Measurements from ENCODE around the gene TSR3. TPM values are rescaled to one million over a fixed set of nuclear protein-coding genes. Genes with fewer than 3 reads are reported as not detected.

Gene TSR3
- total and polyA plus RNA-seq, 8 donors, result 9.3 to 441 (median 65.0) TPM

DNA sequence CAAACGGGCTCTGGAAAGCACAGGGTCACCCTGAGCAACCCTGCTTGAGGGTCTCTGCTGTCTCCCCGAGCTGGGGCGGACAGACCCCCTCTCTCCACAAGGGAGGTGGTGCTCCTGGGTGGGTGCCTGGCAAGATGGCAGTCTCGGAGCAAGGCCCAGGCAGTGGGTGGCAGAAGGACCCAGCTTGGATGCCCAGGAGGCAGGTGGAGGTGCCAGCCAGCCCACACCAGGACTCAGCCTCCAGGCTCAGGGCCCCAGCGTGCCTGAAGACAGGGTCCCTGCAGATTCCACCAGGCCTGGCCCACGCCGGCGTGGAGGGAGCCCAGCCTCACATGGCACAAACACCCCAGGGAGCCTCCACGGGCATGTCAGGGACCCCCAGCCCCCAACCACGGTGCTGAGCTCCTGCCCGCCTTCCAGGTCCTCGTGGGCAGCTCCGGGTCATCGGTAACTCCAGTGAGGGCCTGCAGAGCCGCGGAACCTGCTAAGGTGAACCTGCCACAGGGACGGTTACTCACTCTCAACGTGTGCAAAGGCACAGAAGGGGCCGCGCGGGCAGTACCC is 42.0 kb upstream of the TSR3 start:
- 95 to 97% (median 96%) methylated on average over 11 to 21 of the region's 21 CpGs for WGBS, 5 donors
- no peak for TF ChIP-seq EP300 (IDR thresholded peaks at IDR 0.05)
- TF ChIP-seq, protein P1, sequence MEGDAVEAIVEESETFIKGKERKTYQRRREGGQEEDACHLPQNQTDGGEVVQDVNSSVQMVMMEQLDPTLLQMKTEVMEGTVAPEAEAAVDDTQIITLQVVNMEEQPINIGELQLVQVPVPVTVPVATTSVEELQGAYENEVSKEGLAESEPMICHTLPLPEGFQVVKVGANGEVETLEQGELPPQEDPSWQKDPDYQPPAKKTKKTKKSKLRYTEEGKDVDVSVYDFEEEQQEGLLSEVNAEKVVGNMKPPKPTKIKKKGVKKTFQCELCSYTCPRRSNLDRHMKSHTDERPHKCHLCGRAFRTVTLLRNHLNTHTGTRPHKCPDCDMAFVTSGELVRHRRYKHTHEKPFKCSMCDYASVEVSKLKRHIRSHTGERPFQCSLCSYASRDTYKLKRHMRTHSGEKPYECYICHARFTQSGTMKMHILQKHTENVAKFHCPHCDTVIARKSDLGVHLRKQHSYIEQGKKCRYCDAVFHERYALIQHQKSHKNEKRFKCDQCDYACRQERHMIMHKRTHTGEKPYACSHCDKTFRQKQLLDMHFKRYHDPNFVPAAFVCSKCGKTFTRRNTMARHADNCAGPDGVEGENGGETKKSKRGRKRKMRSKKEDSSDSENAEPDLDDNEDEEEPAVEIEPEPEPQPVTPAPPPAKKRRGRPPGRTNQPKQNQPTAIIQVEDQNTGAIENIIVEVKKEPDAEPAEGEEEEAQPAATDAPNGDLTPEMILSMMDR (IDR thresholded peaks at IDR 0.05), result no peak
- H3K36me3 ChIP-seq, result peaks cover 63 to 93% (median 93%) of the 10 kb centered on the region in 4 donors

DNA sequence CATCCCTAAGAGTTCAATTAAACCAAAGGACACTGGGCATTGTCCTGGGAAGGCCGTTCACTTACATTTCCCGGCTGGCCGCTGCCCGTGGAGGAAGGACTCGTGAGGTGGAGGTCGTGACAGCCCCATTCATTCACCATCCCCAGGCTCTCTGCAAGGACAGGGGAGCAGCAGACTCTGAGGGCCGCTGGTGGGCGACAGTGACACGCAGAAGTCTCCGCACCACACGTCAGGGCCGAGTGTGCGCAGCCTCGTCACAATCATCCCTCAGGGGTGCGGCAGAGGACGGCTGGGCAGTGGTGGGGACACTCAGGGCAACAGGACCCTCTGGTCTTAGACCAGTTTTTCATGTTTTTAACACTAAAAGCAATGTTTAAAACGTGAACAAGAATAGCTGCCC is 41.1 kb upstream of the TSR3 start:
- no peaks in the 10 kb centered on the region for H3K27me3 ChIP-seq
- no peak for TF ChIP-seq EP300 (IDR thresholded peaks at IDR 0.05)
- no peak for TF ChIP-seq POLR2A (IDR thresholded peaks at IDR 0.05)
- TF ChIP-seq, protein P1 (IDR thresholded peaks at IDR 0.05), result no peak
- TF ChIP-seq POLR2AphosphoS5 (IDR thresholded peaks at IDR 0.05), result no peak
- intact Hi-C loops (cut with DNase I; ENCODE audit: low total_unique reads), result no loop called here
- DNase-seq, result no peak
- H3K9me3 ChIP-seq, result no peaks in the 10 kb centered on the region
- no peak overlapping the region for H3K4me3 ChIP-seq
- no peaks in the 10 kb centered on the region for H3K4me1 ChIP-seq
- peaks cover 64 to 93% (median 93%) of the 10 kb centered on the region in 4 donors for H3K36me3 ChIP-seq
- no peak overlapping the region for H3K27ac ChIP-seq
- 91 to 96% (median 93%) methylated on average over 17 of the region's 17 CpGs for WGBS, 5 donors

More for the DNA sequence above, 42.0 kb upstream of the TSR3 start:
- no peak for DNase-seq
- Histone ChIP-seq H3K4me3 (no peak overlapping the region), H3K4me1 (no peaks in the 10 kb centered on the region), H3K27me3 (no peaks in the 10 kb centered on the region), H3K27ac (no peak overlapping the region), H3K9me3 (no peaks in the 10 kb centered on the region)
- intact Hi-C loops (cut with DNase I; ENCODE audit: low total_unique reads), result no loop called here

DNA sequence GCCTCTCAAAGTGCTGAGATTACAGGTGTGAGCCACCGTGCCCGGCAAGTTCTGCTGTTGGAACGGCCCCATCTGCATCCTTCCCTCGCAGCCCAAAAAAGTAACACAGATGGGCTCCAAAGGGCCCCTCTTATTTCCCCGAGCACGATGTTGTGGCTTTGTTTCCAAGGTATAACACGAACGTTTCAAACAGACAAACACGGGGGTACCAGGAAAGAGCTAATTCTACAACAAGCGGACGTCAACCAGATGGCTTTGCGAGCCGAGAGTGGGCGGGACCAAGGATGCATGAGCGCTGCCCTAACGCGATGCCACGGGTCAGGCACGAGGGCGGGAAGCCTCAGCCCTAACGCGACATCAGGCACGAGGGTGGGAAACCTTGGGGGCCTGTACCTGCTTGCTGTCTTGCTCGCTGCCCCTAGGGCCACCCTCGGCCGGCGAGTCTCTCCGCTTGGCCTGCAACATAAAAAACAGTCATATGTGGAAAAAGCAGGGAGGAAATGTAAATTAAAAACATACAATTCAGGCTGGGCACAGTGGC is 38.6 kb upstream of the TSR3 start:
- Histone ChIP-seq H3K4me1 (no peaks in the 10 kb centered on the region), H3K9me3 (no peaks in the 10 kb centered on the region), H3K27ac (no peak overlapping the region), H3K36me3 (peaks cover 53 to 97% (median 95%) of the 10 kb centered on the region in 4 donors), H3K4me3 (no peak overlapping the region), H3K27me3 (no peaks in the 10 kb centered on the region)
- intact Hi-C loops (cut with DNase I; ENCODE audit: low total_unique reads), result no loop called here
- WGBS, 5 donors, result 85 to 88% (median 86%) methylated on average over 28 of the region's 28 CpGs
- DNase-seq, result no peak
- TF ChIP-seq POLR2A (IDR thresholded peaks at IDR 0.05) (no peak), EP300 (IDR thresholded peaks at IDR 0.05) (no peak), POLR2AphosphoS5 (IDR thresholded peaks at IDR 0.05) (no peak)
- TF ChIP-seq, protein P1 (IDR thresholded peaks at IDR 0.05), result no peak

DNA sequence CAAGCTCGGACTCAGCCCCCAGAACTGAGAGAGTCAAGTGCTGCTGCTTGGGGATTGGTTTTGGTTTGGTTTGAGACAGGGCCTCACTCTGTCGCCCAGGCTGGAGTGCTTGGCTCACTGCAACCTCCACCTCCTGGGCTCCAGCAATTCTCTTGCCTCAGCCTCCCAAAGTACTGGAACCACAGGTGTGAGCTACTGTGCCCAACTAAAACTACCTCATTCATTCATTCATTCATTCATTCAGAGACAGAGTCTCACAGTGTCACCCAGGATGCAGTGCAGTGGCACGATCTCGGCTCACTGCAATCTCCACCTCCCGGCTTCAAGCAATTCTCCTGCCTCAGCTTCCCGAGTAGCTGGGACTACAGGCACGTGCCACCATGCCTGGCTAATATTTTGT is 38.1 kb upstream of the TSR3 start:
- Histone ChIP-seq H3K9me3 (no peaks in the 10 kb centered on the region), H3K4me1 (no peaks in the 10 kb centered on the region), H3K27me3 (no peaks in the 10 kb centered on the region), H3K27ac (no peak overlapping the region), H3K36me3 (peaks cover 57 to 99% (median 96%) of the 10 kb centered on the region in 4 donors), H3K4me3 (no peak overlapping the region)
- 82 to 95% (median 93%) methylated on average over 7 of the region's 7 CpGs for WGBS, 5 donors
- TF ChIP-seq POLR2AphosphoS5 (IDR thresholded peaks at IDR 0.05) (no peak), POLR2A (IDR thresholded peaks at IDR 0.05) (no peak), EP300 (IDR thresholded peaks at IDR 0.05) (no peak)
- TF ChIP-seq, protein P1 (IDR thresholded peaks at IDR 0.05), result no peak
- DNase-seq, result no peak
- intact Hi-C loops (cut with DNase I; ENCODE audit: low total_unique reads), result no loop called here

All from stomach (tissue), 9 donors.